ENCODE data around the gene CETN1. TPM values are rescaled to one million over a fixed set of nuclear protein-coding genes. Genes with fewer than 3 reads are reported as not detected.

CETN1 gene
- total and polyA plus RNA-seq, 4 experiments from 2014 or later, result not detected

DNA sequence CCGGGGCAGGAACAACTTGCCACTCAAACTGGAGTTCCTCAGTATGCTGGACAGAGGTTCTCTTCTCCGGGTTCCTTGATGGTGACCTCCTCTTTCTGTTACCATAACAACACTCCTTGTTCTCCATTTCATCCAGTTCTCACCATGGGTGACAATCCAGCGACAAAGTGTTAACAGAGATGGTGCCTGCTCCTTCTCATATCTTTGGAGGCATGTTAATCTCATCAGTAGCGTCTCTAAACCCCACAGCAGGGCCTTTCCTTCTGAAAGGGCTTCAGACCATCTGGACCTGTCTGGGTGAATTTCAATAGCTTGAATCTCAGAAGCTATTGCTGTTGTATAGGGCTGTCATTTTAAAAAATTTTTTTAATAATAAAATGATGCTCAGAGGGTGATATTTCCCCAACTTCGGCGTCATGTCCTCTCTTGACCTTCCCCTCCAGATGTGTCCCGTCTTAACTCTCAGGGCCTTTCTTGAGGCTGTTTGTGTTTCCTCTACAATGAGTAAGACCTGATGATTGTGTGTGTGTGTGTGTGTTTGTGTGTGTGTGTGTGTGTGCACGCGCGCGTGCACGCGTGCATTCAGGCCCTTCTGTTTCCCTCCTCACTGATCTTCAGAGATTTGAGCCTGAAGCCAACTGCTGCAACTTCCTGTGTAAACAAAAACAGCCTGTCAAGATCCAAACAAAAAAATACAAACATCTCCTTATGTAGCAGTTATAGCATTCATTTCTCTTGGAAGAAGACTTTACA, 24.3 kb upstream of the CETN1 start:
- Histone ChIP-seq H3K9me3 (ENCODE audit: control insufficient read depth in 1 of 2, low read length in 2 of 2) (no peaks in the 10 kb centered on the region), H3K4me1 (ENCODE audit: insufficient read depth, low read length) (no peaks in the 10 kb centered on the region), H3K27ac (ENCODE audit: low read depth, low read length) (no peak overlapping the region), H3K4me3 (ENCODE audit: low read length in 2 of 2) (no peak overlapping the region), H3K36me3 (ENCODE audit: insufficient read depth, low read length) (no peaks in the 10 kb centered on the region), H3K27me3 (ENCODE audit: insufficient read depth, low read length) (no peaks in the 10 kb centered on the region)
- ChIA-PET CTCF (ENCODE audit: partially characterized antibody) (no interaction called here), POLR2A (ENCODE audit: partially characterized antibody) (no interaction called here)
- Mint-ChIP-seq H3K9me3 (peaks cover 0 to 2% (median 0%) of the 10 kb centered on the region in 8 donors), H3K27ac (no peak overlapping the region), H3K36me3 (no peaks in the 10 kb centered on the region), H3K4me1 (no peaks in the 10 kb centered on the region), H3K27me3 (peaks cover 0 to 5% of the 10 kb centered on the region in 2 donors), H3K4me3 (no peak overlapping the region)
- no peak for DNase-seq
- intact Hi-C loops (cut with micrococcal nuclease), result no loop called here

DNA sequence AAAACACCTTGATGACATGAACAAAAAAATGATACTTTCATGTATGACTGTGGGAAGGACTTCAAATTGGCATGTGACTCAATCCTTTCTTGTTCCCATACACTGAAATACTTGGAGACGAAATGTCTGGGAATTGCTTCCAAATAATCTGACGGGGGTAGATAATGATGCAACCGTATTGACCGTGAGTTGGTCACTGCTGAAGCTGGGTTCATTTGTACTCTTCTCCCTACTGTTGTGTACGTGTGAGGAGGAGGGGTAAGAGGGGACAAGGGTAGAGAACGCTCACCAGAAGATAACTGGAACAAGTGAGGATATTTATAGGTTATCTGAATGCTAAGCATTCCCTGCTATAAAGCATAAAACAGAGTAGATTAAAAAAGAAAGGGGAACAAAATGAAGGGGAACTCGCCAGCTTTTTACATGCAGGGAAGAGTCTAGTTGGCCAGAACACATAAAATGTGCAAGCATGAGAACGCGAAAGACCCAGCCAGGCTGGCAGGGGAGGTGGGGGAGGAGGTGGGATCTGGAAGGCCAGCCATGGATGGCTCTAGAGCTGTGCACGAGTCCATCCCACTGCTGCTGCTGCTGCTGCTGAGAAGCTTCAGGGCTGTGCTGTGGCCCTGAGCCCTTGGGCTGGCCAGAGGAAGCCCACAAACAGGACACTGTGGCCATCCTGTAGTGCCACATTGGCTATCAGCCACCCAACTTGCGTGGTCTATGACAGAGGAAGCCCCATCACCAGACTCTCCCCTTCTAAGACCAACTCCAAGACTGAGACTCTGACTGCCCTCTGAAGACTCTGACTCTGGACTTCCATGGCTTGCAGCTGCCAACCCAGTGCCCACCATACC, 15.2 kb upstream of the CETN1 start:
- POLR2A ChIA-PET (ENCODE audit: partially characterized antibody), result no interaction called here
- no peak overlapping the region for H3K27ac ChIP-seq (ENCODE audit: low read depth, low read length)
- Mint-ChIP-seq H3K27ac (no peak overlapping the region), H3K4me3 (no peak overlapping the region), H3K27me3 (peaks cover 7 to 13% of the 10 kb centered on the region in 2 donors), H3K9me3 (no peaks in the 10 kb centered on the region), H3K36me3 (no peaks in the 10 kb centered on the region), H3K4me1 (no peaks in the 10 kb centered on the region)
- DNase-seq, result no peak
- H3K9me3 ChIP-seq (ENCODE audit: control insufficient read depth in 1 of 2, low read length in 2 of 2), result no peaks in the 10 kb centered on the region
- H3K4me1 ChIP-seq (ENCODE audit: insufficient read depth, low read length), result no peaks in the 10 kb centered on the region
- no peaks in the 10 kb centered on the region for H3K27me3 ChIP-seq (ENCODE audit: insufficient read depth, low read length)
- no peak overlapping the region for H3K4me3 ChIP-seq (ENCODE audit: low read length in 2 of 2)
- H3K36me3 ChIP-seq (ENCODE audit: insufficient read depth, low read length), result no peaks in the 10 kb centered on the region
- intact Hi-C loops (cut with micrococcal nuclease), result no loop called here
- CTCF ChIA-PET (ENCODE audit: partially characterized antibody), result no interaction called here

DNA sequence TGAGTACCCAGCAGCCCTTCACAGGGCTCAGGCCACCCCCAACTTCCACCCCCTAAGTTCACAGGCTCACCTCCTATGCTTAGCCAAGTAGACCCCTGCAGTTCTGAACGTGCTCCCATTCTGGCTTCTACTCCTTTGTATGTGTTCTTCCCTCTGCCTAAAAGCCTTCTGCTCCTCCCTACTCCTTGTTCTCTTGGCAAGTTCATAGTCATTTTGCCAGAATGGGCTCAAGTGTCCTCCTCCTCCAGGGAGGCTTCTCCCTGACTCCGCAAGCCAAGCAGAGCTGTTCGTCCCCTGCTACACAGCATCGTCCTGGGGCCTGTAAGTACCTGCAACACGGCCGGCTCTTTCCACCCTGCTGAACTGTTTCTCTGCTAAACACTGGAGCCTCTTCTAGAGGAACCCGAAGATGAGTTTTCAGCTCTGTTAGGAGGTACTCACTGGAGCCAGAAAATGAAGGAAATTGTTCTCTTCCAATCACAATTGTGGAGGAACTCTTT, 14.6 kb upstream of the CETN1 start:
- intact Hi-C loops (cut with micrococcal nuclease), result no loop called here
- H3K36me3 Mint-ChIP-seq, result no peaks in the 10 kb centered on the region
- H3K27ac ChIP-seq (ENCODE audit: low read depth, low read length), result no peak overlapping the region
- ChIA-PET POLR2A (ENCODE audit: partially characterized antibody) (no interaction called here), CTCF (ENCODE audit: partially characterized antibody) (no interaction called here)
- H3K4me1 Mint-ChIP-seq, result no peaks in the 10 kb centered on the region
- no peaks in the 10 kb centered on the region for H3K9me3 Mint-ChIP-seq
- H3K4me3 Mint-ChIP-seq, result no peak overlapping the region
- H3K27ac Mint-ChIP-seq, result no peak overlapping the region
- no peak for DNase-seq
- no peaks in the 10 kb centered on the region for H3K27me3 ChIP-seq (ENCODE audit: insufficient read depth, low read length)
- no peaks in the 10 kb centered on the region for H3K4me1 ChIP-seq (ENCODE audit: insufficient read depth, low read length)
- no peak overlapping the region for H3K4me3 ChIP-seq (ENCODE audit: low read length in 2 of 2)
- H3K27me3 Mint-ChIP-seq, result peaks cover 7 to 15% of the 10 kb centered on the region in 2 donors
- no peaks in the 10 kb centered on the region for H3K9me3 ChIP-seq (ENCODE audit: control insufficient read depth in 1 of 2, low read length in 2 of 2)
- no peaks in the 10 kb centered on the region for H3K36me3 ChIP-seq (ENCODE audit: insufficient read depth, low read length)

DNA sequence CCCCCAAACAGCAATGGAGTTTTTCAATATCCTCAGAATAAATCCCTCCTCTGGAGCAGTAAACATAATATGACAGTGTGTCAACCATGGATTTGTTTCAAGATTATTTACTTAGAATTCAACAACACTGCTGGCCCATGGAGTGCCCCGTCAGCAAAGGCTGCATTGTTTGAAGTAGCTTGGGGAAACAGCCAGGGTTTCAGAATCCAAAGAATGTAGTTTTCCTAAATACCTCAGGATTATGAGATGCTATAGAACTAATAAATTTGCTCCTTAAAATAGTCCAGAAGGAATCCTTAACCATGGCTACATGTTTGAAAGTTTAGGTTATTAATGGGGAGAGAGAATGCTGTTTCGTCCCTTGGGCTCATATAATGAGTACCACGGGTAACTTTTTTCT, 13.1 kb upstream of the CETN1 start:
- H3K36me3 ChIP-seq (ENCODE audit: insufficient read depth, low read length), result no peaks in the 10 kb centered on the region
- DNase-seq, result no peak
- ChIA-PET POLR2A (ENCODE audit: partially characterized antibody) (no interaction called here), CTCF (ENCODE audit: partially characterized antibody) (no interaction called here)
- H3K36me3 Mint-ChIP-seq, result no peaks in the 10 kb centered on the region
- H3K4me3 ChIP-seq (ENCODE audit: low read length in 2 of 2), result no peak overlapping the region
- intact Hi-C loops (cut with micrococcal nuclease), result no loop called here
- H3K9me3 ChIP-seq (ENCODE audit: control insufficient read depth in 1 of 2, low read length in 2 of 2), result no peaks in the 10 kb centered on the region
- no peak overlapping the region for H3K27ac Mint-ChIP-seq
- no peaks in the 10 kb centered on the region for H3K9me3 Mint-ChIP-seq
- H3K27me3 ChIP-seq (ENCODE audit: insufficient read depth, low read length), result no peaks in the 10 kb centered on the region
- H3K27me3 Mint-ChIP-seq, result peaks cover 7 to 16% of the 10 kb centered on the region in 2 donors
- no peaks in the 10 kb centered on the region for H3K4me1 ChIP-seq (ENCODE audit: insufficient read depth, low read length)
- H3K27ac ChIP-seq (ENCODE audit: low read depth, low read length), result no peak overlapping the region
- H3K4me3 Mint-ChIP-seq, result no peak overlapping the region
- no peaks in the 10 kb centered on the region for H3K4me1 Mint-ChIP-seq

DNA sequence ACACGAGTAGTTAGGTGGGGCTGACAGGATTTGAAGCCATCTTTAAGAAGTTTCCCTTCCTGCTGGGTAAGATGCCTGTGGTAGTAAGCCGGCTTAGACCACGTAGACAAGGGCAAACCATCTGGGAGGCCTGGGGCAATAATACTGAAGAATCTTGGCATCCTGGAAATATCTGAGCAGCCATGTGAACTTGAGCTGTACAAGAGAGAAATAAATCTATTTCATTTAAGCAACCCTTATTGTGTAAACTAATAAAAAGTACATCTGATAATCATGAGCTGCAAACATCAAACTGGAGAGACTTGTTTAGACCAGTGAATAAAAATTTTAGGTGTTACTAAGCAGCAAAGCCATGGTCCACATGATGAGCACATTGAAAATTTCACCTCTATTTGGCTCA, 11.4 kb upstream of the CETN1 start:
- H3K4me1 ChIP-seq (ENCODE audit: insufficient read depth, low read length), result no peaks in the 10 kb centered on the region
- H3K27me3 ChIP-seq (ENCODE audit: insufficient read depth, low read length), result no peaks in the 10 kb centered on the region
- no peaks in the 10 kb centered on the region for H3K4me1 Mint-ChIP-seq
- CTCF ChIA-PET (ENCODE audit: partially characterized antibody), result no interaction called here
- no peak for DNase-seq
- intact Hi-C loops (cut with micrococcal nuclease), result no loop called here
- H3K36me3 ChIP-seq (ENCODE audit: insufficient read depth, low read length), result no peaks in the 10 kb centered on the region
- H3K4me3 ChIP-seq (ENCODE audit: low read length in 2 of 2), result no peak overlapping the region
- H3K27me3 Mint-ChIP-seq, result peaks cover 5 to 16% of the 10 kb centered on the region in 2 donors
- H3K27ac ChIP-seq (ENCODE audit: low read depth, low read length), result no peak overlapping the region
- no peak overlapping the region for H3K27ac Mint-ChIP-seq
- H3K9me3 Mint-ChIP-seq, result no peaks in the 10 kb centered on the region
- POLR2A ChIA-PET (ENCODE audit: partially characterized antibody), result no interaction called here
- H3K9me3 ChIP-seq (ENCODE audit: control insufficient read depth in 1 of 2, low read length in 2 of 2), result no peaks in the 10 kb centered on the region
- H3K4me3 Mint-ChIP-seq, result no peak overlapping the region
- no peaks in the 10 kb centered on the region for H3K36me3 Mint-ChIP-seq

DNA sequence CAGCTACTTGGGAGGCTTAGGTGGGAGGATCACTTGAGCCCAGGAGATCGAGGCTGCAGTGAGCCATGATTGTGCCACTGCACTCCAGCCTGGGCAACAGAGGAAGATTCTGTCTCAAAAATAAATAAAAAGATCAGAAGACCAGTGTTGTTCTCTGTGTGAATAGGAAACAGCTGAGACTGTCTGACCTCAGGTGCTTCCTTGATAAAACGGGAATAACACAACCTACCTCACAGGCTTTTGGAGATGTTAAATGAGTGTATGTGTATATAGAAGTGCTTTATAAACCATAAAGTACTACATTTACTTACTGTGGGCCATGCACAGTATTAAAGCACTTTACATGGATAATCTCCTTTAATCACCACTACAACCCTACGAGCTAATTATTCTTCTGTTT, 9.9 kb upstream of the CETN1 start:
- intact Hi-C loops (cut with micrococcal nuclease), result no loop called here
- DNase-seq, result no peak
- H3K36me3 Mint-ChIP-seq, result no peaks in the 10 kb centered on the region
- ChIA-PET POLR2A (ENCODE audit: partially characterized antibody) (no interaction called here), CTCF (ENCODE audit: partially characterized antibody) (no interaction called here)
- H3K27me3 ChIP-seq (ENCODE audit: insufficient read depth, low read length), result no peaks in the 10 kb centered on the region
- no peak overlapping the region for H3K27ac ChIP-seq (ENCODE audit: low read depth, low read length)
- H3K9me3 ChIP-seq (ENCODE audit: control insufficient read depth in 1 of 2, low read length in 2 of 2), result no peaks in the 10 kb centered on the region
- no peaks in the 10 kb centered on the region for H3K4me1 Mint-ChIP-seq
- H3K27me3 Mint-ChIP-seq, result peaks cover 3 to 16% of the 10 kb centered on the region in 2 donors
- no peaks in the 10 kb centered on the region for H3K4me1 ChIP-seq (ENCODE audit: insufficient read depth, low read length)
- H3K36me3 ChIP-seq (ENCODE audit: insufficient read depth, low read length), result no peaks in the 10 kb centered on the region
- no peak overlapping the region for H3K27ac Mint-ChIP-seq
- no peaks in the 10 kb centered on the region for H3K9me3 Mint-ChIP-seq
- H3K4me3 ChIP-seq (ENCODE audit: low read length in 2 of 2), result no peak overlapping the region
- H3K4me3 Mint-ChIP-seq, result no peak overlapping the region

DNA sequence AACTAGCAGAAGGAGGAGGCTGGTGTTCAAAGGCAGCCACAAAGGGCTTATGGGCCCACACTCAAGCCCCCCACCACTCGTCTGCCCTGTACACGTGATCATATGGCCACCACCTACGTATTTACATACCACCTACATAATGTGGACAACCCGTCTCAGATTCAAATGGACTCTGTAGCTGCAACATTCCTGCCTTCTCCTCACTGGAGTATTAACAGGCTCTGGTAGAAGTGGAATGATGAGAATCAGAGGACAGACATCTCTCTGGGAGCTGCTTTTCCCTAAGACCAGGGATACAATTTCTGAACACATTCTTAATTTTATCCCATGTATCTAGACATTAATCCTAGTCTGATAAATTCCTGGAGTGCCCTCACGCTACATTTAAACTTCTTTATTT, 9.5 kb upstream of the CETN1 start:
- CTCF ChIA-PET (ENCODE audit: partially characterized antibody), result no interaction called here
- Histone ChIP-seq H3K27ac (ENCODE audit: low read depth, low read length) (no peak overlapping the region), H3K27me3 (ENCODE audit: insufficient read depth, low read length) (no peaks in the 10 kb centered on the region), H3K9me3 (ENCODE audit: control insufficient read depth in 1 of 2, low read length in 2 of 2) (no peaks in the 10 kb centered on the region), H3K36me3 (ENCODE audit: insufficient read depth, low read length) (no peaks in the 10 kb centered on the region), H3K4me1 (ENCODE audit: insufficient read depth, low read length) (no peaks in the 10 kb centered on the region), H3K4me3 (ENCODE audit: low read length in 2 of 2) (no peak overlapping the region)
- Mint-ChIP-seq H3K36me3 (no peaks in the 10 kb centered on the region), H3K9me3 (no peaks in the 10 kb centered on the region), H3K27me3 (peaks cover 5 to 15% of the 10 kb centered on the region in 2 donors), H3K4me1 (no peaks in the 10 kb centered on the region), H3K4me3 (no peak overlapping the region), H3K27ac (no peak overlapping the region)
- intact Hi-C loops (cut with micrococcal nuclease), result no loop called here
- POLR2A ChIA-PET (ENCODE audit: partially characterized antibody), result no interaction called here
- no peak for DNase-seq
